SK-N-MC (cell line): ENCODE measurements around the gene PYHIN1.
"Not testable (repeated sequence)": the region's sequence is repeated elsewhere in the genome, so short reads cannot be mapped to it uniquely, and the experiment has no call there.

Experiments used
- DNase-seq: peaks from one replicate; pipeline ENCODE4 v3.0.0-alpha.2; 2011; ENCODE audit warnings: low read depth, low spot score
- H3K27ac ChIP-seq: fragments of 200-600 bp; sonication (generic); 2 replicates; pipeline ENCODE4 v1.5.1; 2016; ENCODE audit warnings: mixed run types
- H3K36me3 ChIP-seq: fragments of 200-600 bp; sonication (generic); 2 replicates; pipeline ENCODE4 v1.6.1; 2017; ENCODE audit warnings: antibody characterized with exemption, low read length, mixed read lengths; ENCODE audit not compliant: insufficient read depth
- H3K4me3 ChIP-seq: fragments of 200-600 bp; sonication (generic); 2 replicates; pipeline ENCODE4 v1.5.1; 2016
- H3K9ac ChIP-seq: fragments of 200-600 bp; sonication (generic); 2 replicates; pipeline ENCODE4 v1.8.0; 2017; ENCODE audit warnings: mixed run types, mixed read lengths; ENCODE audit not compliant: insufficient read length
- H3K9me3 ChIP-seq: fragments of 200-600 bp; sonication (generic); 2 replicates; pipeline ENCODE4 v1.6.1; 2017; ENCODE audit warnings: low read depth, mild to moderate bottlenecking, antibody characterized with exemption, low read length, moderate library complexity, mixed read lengths
- EZH2 ChIP-seq: fragments of 200-600 bp; sonication (generic); IDR thresholded peaks from one replicate; pipeline ENCODE4 v1.6.1; 2017; ENCODE audit warnings: antibody characterized with exemption
- FOXP2 ChIP-seq: optimal IDR thresholded peaks from 2 replicates; pipeline ENCODE3; 2011; ENCODE audit warnings: mild to moderate bottlenecking, moderate library complexity; ENCODE audit not compliant: insufficient read depth; ENCODE audit errors: extremely low read length, control extremely low read depth
- POLR2AphosphoS5 ChIP-seq: IDR thresholded peaks from 2 replicates; pipeline ENCODE4 v1.6.1; 2012; ENCODE audit warnings: mild to moderate bottlenecking, low read depth, low read length, borderline replicate concordance

The PYHIN1 gene

DNA sequence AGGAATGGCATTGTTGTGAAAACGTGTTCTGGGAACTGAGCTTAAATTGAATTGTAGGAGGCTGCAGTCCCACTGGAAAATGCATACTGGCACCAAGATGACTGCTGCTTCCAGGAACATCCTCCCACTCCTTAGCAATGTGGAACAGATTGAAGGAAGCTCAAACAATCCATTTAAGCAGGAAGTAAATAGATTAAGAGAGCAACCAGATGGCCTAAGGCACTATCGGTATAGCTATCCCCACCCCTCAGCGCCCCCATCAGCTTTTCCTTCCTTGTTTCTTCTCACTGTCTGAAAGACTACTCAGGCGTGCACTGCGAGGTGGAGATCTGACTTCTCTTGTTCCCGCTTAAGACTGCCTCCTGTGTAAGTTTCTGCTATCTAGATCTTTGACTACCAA, 74.3 kb downstream of the PYHIN1 start:
- H3K4me3 ChIP-seq: peak overlapping the region; percentile 52; the same call in 1 of the 2 replicates
- no peaks in the 10 kb centered on the region for H3K9me3 ChIP-seq
- H3K27ac ChIP-seq: no peak overlapping the region
- no peak for DNase-seq
- TF ChIP-seq POLR2AphosphoS5 (no peak), FOXP2 (no peak), EZH2 (no peak)
- no peak overlapping the region for H3K9ac ChIP-seq
- no peaks in the 10 kb centered on the region for H3K36me3 ChIP-seq

DNA sequence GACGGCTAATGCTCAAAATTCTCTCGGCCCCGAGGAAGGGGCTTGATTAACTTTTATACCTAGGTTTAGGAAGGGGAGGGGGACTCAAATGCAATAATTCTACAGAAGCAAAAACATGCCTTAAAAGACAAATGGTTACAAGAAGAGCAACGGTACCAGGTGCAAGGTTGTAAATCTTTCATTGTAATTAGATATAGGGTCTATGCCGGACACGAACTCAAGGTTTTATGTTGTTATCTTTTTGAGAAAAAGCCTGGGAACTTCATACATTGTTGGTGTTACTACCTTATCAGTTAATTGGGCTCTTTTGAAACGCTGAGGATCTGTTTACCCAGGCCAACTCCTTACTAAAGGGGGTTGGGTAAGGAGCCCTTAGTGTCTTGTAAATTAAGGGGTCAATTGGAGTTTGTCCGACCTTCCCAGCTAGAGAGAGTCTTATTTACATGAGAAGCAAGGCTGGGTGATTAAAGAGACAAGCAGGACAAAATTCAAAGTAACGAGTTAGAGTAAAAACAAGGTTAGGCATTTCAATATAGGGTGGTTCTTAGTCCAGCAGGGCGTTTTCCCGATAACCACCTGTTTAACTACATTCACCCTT, 75.0 kb downstream of the PYHIN1 start:
- H3K36me3 ChIP-seq, H3K9ac ChIP-seq, H3K9me3 ChIP-seq, H3K4me3 ChIP-seq, DNase-seq, H3K27ac ChIP-seq: not testable (repeated sequence)

DNA sequence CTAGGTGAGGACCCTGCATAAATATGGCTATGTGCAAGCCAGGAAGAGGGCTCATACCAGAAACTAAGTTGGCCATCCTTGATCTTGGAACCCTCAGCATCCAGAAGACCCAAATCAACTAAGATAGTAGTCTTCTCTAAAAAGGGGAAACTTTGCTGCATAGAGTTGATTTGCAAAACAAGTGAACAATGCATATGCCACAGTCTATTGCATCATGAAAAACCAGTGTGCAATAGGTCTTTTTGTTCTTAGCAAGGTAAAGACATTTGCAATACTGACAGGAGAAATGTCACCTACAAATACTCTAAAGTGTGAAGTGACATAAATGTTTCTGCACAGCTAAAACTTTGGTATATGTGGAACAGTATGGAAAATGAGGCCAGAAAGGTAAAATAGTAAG, 76.4 kb downstream of the PYHIN1 start:
- no peak for DNase-seq
- no peak overlapping the region for H3K27ac ChIP-seq

DNA sequence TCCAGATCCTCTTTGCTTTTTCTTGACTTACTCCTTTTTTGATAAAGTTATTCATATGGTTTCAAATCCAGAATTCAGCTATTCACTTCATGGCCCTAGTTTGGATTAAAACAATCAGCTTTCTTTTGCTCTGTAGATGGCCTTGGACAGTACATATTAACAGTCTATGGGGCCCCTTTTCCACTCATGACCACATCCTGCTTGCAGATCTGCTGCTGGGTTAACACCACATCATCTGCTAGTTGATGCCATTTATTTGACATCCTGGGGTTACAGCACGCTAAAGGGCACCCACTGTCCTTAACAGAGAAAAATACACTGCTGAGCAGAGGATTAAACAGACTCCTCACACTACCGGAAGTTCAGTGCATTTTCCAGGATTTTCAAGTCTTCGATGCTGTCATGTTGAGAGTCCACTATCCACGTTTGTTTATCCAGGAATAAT, 77.4 kb downstream of the PYHIN1 start:
- H3K9me3 ChIP-seq: no peaks in the 10 kb centered on the region
- H3K27ac ChIP-seq: no peak overlapping the region
- no peak for DNase-seq
- no peak for TF ChIP-seq FOXP2
- no peaks in the 10 kb centered on the region for H3K36me3 ChIP-seq
- H3K9ac ChIP-seq: no peak overlapping the region
- H3K4me3 ChIP-seq: no peak overlapping the region

More for the DNA sequence above, 76.4 kb downstream of the PYHIN1 start:
- no peaks in the 10 kb centered on the region for H3K9me3 ChIP-seq
- TF ChIP-seq EZH2: no peak
- TF ChIP-seq POLR2AphosphoS5: no peak
- TF ChIP-seq FOXP2: no peak
- no peak overlapping the region for H3K4me3 ChIP-seq
- H3K9ac ChIP-seq: no peak overlapping the region
- H3K36me3 ChIP-seq: no peaks in the 10 kb centered on the region

DNA sequence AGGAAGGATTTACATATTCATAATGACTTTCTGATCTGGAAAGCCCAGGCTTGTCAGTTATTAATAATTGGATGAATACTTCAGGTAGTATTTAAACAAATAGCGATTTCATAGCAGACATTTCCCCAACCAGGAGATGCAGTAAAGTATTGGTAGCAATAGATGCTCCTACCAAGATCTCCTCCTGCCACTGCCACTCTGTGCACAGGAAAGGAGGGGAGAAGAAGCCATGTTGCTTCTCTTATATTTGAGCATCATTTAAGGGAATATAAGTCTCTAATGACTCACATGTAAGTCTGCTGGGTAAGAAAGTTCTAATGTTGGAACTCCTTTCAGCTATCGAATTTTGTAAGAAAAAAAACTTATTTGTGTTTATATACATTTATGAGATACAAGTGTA, 77.9 kb downstream of the PYHIN1 start:
- Histone ChIP-seq H3K9ac (peak overlapping the region; percentile 95), H3K36me3 (peaks cover 2% of the 10 kb centered on the region; the same call in 1 of the 2 replicates), H3K27ac (peak overlapping the region; percentile 98), H3K9me3 (no peaks in the 10 kb centered on the region), H3K4me3 (peak overlapping the region; percentile 90)
- no peak for DNase-seq
- TF ChIP-seq FOXP2 (no peak), EZH2 (no peak), POLR2AphosphoS5 (no peak)

DNA sequence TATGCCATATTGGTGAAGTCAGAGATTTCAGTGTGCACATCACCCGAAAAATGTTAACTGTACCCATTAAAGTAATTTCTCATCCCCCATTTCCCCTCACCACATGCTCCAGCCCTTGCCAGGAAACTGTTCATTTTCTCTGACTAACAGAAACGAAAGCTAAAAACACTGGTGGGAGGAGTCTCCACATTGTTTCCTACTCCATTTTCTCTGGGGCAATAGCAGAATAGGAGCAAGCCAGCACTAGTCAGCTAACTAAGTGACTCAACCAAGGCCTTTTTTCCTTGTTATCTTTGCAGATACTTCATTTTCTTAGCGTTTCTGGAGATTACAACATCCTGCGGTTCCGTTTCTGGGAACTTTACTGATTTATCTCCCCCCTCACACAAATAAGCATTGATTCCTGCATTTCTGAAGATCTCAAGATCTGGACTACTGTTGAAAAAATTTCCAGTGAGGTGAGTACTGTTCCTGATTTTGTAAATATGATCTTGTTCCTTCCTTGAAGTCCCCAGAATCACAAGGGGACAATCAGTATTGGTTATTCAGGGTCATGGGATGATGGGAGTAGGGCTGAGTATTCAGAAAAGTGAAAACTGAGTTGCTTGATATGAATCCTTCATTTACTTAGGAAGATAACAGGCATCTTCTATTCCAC, 78.5 kb downstream of the PYHIN1 start, which contains the start of gene IFI16:
TSS of gene IFI16 (plus strand) at position 204 of the 658 bp plus-strand sequence. CDS start 4,774 bp downstream, outside the sequence.
- H3K36me3 ChIP-seq: peaks cover 8% of the 10 kb centered on the region
- DNase-seq: no peak
- no peaks in the 10 kb centered on the region for H3K9me3 ChIP-seq
- peak within 1 kb of the TSS; percentile 95 for H3K9ac ChIP-seq
- H3K27ac ChIP-seq: peak within 1 kb of the TSS; percentile 98
- no peak for TF ChIP-seq FOXP2
- TF ChIP-seq POLR2AphosphoS5: peak; percentile 74; the same call in 1 of the 2 replicates
- H3K4me3 ChIP-seq: peak within 1 kb of the TSS; percentile 90

DNA sequence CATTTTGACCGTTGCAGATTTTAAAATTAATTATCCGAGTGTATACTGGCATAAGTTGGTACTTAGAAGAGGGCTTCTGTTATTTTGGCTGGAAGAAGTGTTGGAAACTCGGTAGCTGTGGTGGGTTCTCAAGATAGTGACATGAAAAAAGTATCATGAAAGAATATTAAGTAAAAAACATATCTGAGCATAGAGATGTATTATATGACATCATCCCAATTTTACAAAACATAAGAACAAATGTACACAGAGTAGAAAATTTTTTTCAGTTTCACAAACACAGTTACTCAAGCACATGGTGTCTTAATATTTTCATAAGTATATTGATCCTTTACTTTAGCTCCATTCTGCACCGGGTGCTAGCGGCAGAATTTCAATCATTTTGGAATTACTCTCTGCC, 79.0 kb downstream of the PYHIN1 start:
- TF ChIP-seq FOXP2: no peak
- TF ChIP-seq POLR2AphosphoS5: no peak
- TF ChIP-seq EZH2: no peak
- Histone ChIP-seq H3K9me3 (no peaks in the 10 kb centered on the region), H3K9ac (peak overlapping the region; percentile 95), H3K36me3 (peaks cover 12% of the 10 kb centered on the region), H3K4me3 (peak overlapping the region; percentile 90), H3K27ac (peak overlapping the region; percentile 98)
- DNase-seq: no peak

DNA sequence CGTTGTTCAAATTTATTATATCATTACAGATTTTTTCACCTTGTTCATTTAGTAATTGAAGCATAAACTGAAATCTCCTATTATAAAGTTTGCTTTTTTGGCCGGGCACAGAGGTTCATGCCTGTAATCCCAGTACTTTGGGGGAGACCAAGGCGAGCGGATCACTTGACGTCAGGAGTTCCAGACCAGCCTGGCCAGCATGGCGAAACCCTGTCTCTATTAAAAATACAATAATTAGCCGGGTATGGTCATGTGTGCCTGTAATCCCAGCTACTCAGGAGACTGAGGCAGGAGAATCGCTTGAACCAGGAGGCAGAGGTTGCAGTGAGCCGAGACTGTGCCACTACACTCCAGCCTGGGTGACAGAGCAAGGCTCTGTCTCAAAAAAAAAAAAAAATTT, 79.6 kb downstream of the PYHIN1 start:
- Histone ChIP-seq H3K36me3 (peaks cover 18% of the 10 kb centered on the region), H3K27ac (0 out of 2 replicates have a peak overlapping the region, but pooled peaks have one; percentile 98), H3K9ac (peak overlapping the region; percentile 95), H3K4me3 (peak overlapping the region; percentile 90)
- H3K9me3 ChIP-seq, DNase-seq: not testable (repeated sequence)

DNA sequence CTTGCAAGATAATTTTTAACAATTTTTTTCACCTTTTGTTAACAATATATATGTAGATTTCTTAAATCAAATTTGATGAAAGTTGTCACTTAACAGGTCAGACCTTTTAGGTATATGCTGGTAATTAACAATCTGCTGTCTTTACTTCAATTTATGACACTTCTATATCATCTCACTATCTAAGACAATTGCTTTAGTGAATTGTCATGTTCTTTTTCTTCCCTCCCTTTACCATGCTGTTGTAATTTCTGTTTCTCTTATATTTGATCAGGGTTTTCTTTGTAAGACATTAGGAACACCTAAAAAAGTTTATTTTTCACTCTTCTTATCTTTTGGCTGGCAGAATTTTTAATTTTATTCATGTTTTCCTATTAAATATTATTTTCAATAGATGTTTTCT, 80.4 kb downstream of the PYHIN1 start:
- Histone ChIP-seq H3K27ac (no peak overlapping the region), H3K9ac (peak overlapping the region; percentile 95), H3K9me3 (no peaks in the 10 kb centered on the region), H3K36me3 (peaks cover 26% of the 10 kb centered on the region), H3K4me3 (peak overlapping the region; percentile 41)
- TF ChIP-seq POLR2AphosphoS5 (no peak), EZH2 (no peak), FOXP2 (no peak)
- DNase-seq: no peak
